ENCODE data around the gene SLIT1. TPM values are rescaled to one million over a fixed set of nuclear protein-coding genes. Genes with fewer than 3 reads are reported as not detected.

SLIT1 gene
- polyA plus RNA-seq, 5 donors = 3.7 to 8.0 (median 4.4) TPM

- DNase-seq = no peak
Measured at GRCh38 chr10:97065686-97066660, 119.8 kb downstream of the SLIT1 start.

- DNase-seq = no peak
Measured at GRCh38 chr10:97065128-97065527, 120.6 kb downstream of the SLIT1 start.

GRCh38 chr10:97063983-97064837, 121.5 kb downstream of the SLIT1 start:
- no peak for DNase-seq

DNA sequence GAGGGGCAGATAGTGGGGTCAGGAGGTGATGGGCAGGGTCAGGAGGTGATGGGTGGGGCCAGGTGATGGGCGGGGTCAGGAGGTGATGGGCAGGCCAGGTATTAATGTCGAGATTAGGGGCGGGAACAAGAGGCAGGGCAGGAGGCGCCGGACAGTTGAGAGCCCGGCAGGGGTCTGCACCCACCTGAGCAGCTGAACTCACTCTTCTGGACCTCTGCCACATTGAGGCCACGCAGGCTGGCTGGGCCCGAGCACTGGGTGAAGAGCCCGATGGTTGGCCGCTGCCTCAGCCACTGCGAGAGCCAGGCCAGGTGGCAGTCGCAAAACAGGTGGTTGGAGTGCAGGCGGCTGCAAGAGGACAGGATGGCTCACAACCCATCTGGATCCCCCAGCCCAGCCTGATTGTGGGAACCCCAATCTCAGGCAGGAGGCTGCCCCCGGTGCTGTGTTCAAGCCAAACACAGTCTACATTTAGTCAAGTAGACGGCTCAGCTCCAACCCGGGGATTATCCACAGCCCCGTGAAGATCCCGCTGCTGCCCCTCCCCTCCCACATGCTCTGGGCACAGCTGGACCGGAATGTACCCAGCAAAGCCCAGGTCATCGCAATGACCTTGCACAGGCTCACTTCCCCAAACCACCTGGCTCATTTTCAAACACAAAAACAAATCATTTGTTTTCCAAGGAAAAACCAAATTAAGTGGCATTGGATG, 122.3 kb downstream of the SLIT1 start:
- no peak for DNase-seq

- no peak for DNase-seq
Measured at GRCh38 chr10:97062456-97062855, 123.3 kb downstream of the SLIT1 start.

DNA sequence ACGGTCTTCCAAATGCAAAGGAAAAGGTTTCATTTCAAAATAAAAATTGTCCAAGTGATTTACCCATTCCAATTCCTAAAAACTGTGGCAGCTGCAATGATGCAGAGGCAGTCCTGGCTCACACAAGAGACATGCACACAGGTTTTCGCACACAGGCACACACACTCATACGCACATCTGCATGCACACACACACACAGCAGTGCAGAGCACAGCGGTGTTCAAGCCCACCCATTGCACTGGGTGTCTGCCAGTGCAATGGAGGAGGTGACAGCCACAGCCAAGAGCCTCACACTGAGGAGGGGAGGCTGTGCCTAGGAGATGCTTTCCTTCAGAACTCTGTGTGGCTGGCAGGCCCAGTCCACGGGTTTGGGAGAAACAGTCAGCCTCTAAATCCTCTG, 123.7 kb downstream of the SLIT1 start:
- DNase-seq = no peak

- DNase-seq = no peak
Measured at GRCh38 chr10:97061423-97061822, 124.3 kb downstream of the SLIT1 start.

DNA sequence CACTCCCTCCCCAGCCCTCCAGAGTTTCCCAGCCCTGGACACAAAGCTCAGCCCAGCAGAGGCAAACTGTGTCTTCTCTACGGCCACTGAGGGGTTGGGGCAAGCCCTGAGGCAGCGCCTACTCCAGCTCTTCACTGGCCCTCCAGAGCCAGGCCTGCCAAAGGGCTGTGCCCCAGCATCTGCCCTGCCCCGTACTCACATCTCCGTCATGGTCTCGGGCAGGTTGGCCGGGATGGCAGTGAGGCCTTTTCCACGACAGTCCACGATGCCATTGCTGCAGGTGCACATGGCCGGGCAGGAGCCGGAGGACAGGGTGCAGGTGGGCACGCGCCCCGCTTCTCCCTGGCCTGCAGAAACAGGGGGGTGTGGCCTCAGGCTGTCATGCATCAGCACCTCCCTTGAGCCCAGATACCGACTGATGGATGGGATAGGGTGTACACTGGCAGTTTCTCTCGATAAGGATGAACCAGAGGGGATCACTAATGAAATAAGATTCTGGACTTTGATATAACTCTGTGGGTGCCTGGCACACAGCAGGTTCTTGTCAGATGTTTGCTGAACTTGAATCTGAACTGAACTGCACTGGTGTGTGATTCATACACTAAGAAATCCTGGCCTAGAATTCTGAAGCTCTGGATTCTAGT, 125.2 kb downstream of the SLIT1 start:
- DNase-seq = no peak

- DNase-seq = no peak
Measured at GRCh38 chr10:97059872-97060205, 125.9 kb downstream of the SLIT1 start.

GRCh38 chr10:97059006-97059871, 126.5 kb downstream of the SLIT1 start:
- DNase-seq = no peak

- no peak for DNase-seq
Measured at GRCh38 chr10:97058521-97058920, 127.2 kb downstream of the SLIT1 start.

DNA sequence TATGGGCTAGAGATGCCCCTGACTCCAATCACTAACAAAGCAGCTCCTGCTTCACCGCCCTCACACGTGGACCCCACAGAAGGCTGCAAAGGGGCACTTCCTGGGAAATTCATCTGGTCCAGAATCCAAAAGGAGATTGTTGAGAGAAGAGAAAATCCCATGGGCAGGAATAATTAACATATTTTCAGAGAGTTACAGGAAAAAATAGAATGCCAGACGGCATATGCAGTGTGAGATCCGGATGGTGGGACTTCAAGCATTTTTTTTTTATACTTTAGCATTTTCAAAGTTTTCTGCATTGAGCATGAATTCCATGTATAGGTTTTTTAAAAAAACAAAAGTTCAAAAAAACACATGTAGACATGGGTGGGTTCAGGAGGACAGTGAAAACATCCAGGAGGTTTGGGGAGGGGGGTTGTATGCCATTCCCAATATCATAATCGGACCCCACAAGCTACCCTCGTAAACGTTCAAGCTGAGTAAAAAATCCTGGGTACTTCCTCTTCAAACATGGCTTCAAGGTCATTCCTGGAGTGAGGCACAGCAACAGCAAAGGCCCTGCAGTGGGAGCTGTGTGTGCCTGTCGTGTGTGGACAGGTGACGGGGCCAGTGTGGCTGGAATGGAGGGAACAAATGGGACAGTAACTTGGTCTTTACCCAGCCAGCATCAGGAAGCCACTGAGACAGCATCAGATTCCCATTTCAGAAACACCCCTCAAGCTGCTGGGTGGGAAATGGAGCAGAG, 128.1 kb downstream of the SLIT1 start:
- DNase-seq = no peak

GRCh38 chr10:97056003-97056630, 129.6 kb downstream of the SLIT1 start:
- DNase-seq = no peak

DNA sequence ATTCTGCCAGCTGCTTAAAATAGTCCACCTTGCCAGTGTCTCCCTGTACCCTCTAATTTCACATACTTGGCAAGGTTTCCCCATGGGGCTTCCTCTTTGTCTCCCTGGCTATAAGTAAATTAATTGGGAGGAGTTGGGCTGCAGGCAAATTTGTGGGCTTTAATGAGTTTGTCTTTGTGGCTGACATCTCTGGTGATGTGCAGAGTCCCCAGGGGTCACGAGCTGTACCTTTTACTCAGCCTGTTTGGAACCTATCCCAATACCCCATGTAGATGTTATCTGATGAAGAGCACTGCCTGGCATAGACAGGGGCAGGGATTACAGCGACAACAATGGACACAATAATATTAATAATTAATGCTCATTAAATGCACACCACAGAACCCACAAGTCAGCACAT, 132.5 kb downstream of the SLIT1 start:
- no peak for DNase-seq

- no peak for DNase-seq
Measured at GRCh38 chr10:97050956-97051496, 134.7 kb downstream of the SLIT1 start.

DNA sequence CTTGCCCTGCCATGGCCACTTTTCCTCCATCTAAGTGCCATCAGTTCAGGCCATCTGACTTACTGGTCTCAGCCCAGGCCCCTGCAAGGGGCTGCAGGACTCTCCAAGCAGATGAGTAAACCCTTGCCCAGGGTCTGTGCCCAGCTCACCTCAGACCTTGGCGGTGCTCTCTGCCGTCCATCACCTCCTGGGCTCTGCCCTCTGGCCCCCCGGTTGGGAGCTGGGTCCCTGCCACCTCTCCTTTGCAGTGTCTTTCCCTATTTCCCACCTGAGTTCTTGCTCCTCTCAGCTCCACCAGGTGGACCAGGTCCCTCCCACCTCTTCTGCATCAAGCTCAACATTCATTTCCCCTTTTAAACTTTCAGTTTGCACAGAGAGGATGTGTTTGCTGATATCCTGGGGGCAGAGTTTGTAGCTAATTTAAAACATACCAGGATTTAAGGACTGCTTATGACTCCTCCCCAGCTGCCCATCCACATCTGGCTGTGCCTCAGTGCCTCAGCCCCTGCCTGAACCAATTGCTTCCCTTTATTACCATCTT, 135.5 kb downstream of the SLIT1 start:
- DNase-seq = no peak

- DNase-seq = no peak
Measured at GRCh38 chr10:97049670-97050069, 136.1 kb downstream of the SLIT1 start.

DNA sequence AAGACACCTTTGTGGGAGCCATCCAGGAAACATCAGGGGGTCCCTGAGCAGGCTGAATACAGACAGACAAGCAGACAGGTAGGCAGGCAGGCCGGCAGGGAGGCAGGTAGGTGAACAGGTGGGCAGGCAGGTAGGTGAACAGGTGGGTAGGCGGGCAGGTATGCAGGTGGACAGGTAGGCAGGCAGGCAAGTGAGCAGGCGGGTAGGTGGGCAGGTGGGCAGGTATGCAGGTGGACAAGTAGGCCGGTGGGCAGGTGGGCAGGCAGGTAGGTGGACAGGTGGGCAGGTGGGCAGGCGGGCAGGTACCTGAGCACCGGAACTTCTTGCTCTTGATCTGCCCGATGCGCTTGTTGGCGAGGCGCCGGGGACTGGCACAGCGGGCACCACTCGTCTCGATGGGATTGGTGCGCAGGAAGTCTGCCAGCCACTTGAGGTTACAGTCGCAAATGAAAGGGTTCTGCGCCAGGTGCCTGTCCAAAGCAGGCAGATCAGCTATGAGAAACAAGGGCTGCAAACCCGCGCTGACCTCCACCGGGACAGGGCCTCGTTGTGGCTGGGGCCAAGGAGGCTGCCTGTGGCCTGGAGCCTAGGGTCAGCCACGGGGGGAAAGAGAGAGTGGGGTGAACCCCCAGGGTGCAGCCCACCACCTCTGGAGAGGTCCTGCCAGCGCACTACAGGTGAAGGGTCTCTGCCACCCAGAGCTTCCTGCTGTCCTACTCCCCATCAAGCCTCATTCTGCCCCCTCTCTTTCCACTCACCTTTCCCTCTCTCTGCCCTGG, 136.9 kb downstream of the SLIT1 start:
- DNase-seq = no peak
